ENCODE data around the gene NPAS3. TPM values are rescaled to one million over a fixed set of nuclear protein-coding genes. Genes with fewer than 3 reads are reported as not detected.

The NPAS3 gene
- total RNA-seq, 1 donor from 2014 or later = 0.95 TPM

GRCh38 chr14:33377596-33378390 lies 439.1 kb downstream of the NPAS3 start:
- no peaks in the 10 kb centered on the region for H3K27me3 ChIP-seq (ENCODE audit: low read depth)
- H3K4me3 ChIP-seq = no peak overlapping the region
- no peaks in the 10 kb centered on the region for H3K36me3 ChIP-seq
- DNase-seq (no peak), ATAC-seq (peak; percentile 66 to 79)
- intact Hi-C loops (cut with DNase I) = no loop called here
- H3K4me1 ChIP-seq = no peaks in the 10 kb centered on the region
- no peaks in the 10 kb centered on the region for H3K9me3 ChIP-seq
- H3K27ac ChIP-seq = no peak overlapping the region
- no peak for TF ChIP-seq CTCF (IDR thresholded peaks at IDR 0.05)

GRCh38 chr14:33381717-33382116 lies 443.0 kb downstream of the NPAS3 start:
- intact Hi-C loops (cut with DNase I) = no loop called here
- no peak for TF ChIP-seq CTCF (IDR thresholded peaks at IDR 0.05)
- Histone ChIP-seq H3K4me3 (no peak overlapping the region), H3K4me1 (no peaks in the 10 kb centered on the region), H3K36me3 (no peaks in the 10 kb centered on the region), H3K9me3 (no peaks in the 10 kb centered on the region), H3K27me3 (ENCODE audit: low read depth) (no peaks in the 10 kb centered on the region), H3K27ac (no peak overlapping the region)
- ATAC-seq (no peak), DNase-seq (no peak)

GRCh38 chr14:33386140-33386539 lies 447.5 kb downstream of the NPAS3 start:
- intact Hi-C loops (cut with DNase I) = no loop called here
- Histone ChIP-seq H3K4me1 (no peaks in the 10 kb centered on the region), H3K9me3 (no peaks in the 10 kb centered on the region), H3K36me3 (no peaks in the 10 kb centered on the region), H3K4me3 (no peak overlapping the region), H3K27ac (no peak overlapping the region), H3K27me3 (ENCODE audit: low read depth) (no peaks in the 10 kb centered on the region)
- no peak for DNase-seq
- no peak for TF ChIP-seq CTCF (IDR thresholded peaks at IDR 0.05)
- no peak for ATAC-seq

- intact Hi-C loops (cut with DNase I) = no loop called here
- Histone ChIP-seq H3K9me3 (no peaks in the 10 kb centered on the region), H3K27ac (no peak overlapping the region), H3K4me1 (no peaks in the 10 kb centered on the region), H3K36me3 (no peaks in the 10 kb centered on the region), H3K27me3 (ENCODE audit: low read depth) (no peaks in the 10 kb centered on the region), H3K4me3 (no peak overlapping the region)
- TF ChIP-seq CTCF (IDR thresholded peaks at IDR 0.05) = no peak
- DNase-seq = no peak
- no peak for ATAC-seq
Observed at GRCh38 chr14:33386781-33387180, 448.1 kb downstream of the NPAS3 start.

GRCh38 chr14:33390335-33390734 lies 451.7 kb downstream of the NPAS3 start:
- no peaks in the 10 kb centered on the region for H3K27me3 ChIP-seq (ENCODE audit: low read depth)
- DNase-seq (no peak), ATAC-seq (no peak)
- no peaks in the 10 kb centered on the region for H3K9me3 ChIP-seq
- intact Hi-C loops (cut with DNase I) = no loop called here
- H3K4me1 ChIP-seq = no peaks in the 10 kb centered on the region
- no peak overlapping the region for H3K27ac ChIP-seq
- H3K36me3 ChIP-seq = no peaks in the 10 kb centered on the region
- no peak overlapping the region for H3K4me3 ChIP-seq
- TF ChIP-seq CTCF (IDR thresholded peaks at IDR 0.05) = no peak
